Germinal center (tissue), 1 donor: ENCODE data around the gene LRP5.
A peak's percentile ranks its signal among the peaks of the same experiment; 100 is the strongest.

Experiments
- DNase-seq: peaks from one replicate; pipeline ENCODE4 v3.0.0; 2012; ENCODE audit warnings: mixed read lengths, low spot score

Gene LRP5

GRCh38 chr11:68312117-68312779 lies at the start of gene LRP5:
Gene LRP5 (plus strand): TSS chr11:68312591. CDS start chr11:68312715, 124 bp downstream.
- peak; percentile 50 for DNase-seq

DNA sequence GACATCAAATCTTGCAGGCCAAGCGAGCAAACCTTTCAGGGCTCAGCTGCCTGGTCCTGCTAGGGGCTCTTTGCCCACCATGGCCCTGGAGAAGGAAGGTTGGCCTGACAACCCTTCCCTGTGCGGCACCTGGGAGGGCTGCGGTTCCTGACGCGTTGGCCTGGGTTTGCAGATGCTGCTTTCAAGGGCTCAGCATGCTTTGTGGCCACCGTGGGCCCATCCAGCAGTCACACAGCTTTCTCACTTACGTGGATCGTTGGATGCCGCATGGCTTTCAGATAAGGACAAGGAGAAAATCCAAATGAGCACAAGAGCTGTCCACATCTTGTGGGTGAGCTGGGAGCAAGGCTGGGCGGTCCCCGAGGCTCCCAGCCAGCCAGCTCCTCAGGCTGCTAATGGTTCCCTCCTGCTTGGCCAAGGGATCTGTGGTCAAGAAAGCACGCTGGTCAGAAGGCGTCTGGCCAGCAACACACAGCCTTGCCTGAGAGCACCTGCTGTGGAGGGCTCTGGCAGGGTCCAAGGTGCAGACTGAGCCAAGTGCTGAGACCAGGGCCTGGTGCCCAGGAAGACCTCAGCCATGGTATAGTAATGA lies 48.9 kb upstream of the LRP5 start:
- no peak for DNase-seq

GRCh38 chr11:68264244-68264643 lies 48.1 kb upstream of the LRP5 start:
- no peak for DNase-seq

- DNase-seq, result no peak
Observed at GRCh38 chr11:68264741-68265540, 47.5 kb upstream of the LRP5 start.

- DNase-seq, result peak; percentile 56
Observed at GRCh38 chr11:68266121-68266891, 46.1 kb upstream of the LRP5 start.

DNA sequence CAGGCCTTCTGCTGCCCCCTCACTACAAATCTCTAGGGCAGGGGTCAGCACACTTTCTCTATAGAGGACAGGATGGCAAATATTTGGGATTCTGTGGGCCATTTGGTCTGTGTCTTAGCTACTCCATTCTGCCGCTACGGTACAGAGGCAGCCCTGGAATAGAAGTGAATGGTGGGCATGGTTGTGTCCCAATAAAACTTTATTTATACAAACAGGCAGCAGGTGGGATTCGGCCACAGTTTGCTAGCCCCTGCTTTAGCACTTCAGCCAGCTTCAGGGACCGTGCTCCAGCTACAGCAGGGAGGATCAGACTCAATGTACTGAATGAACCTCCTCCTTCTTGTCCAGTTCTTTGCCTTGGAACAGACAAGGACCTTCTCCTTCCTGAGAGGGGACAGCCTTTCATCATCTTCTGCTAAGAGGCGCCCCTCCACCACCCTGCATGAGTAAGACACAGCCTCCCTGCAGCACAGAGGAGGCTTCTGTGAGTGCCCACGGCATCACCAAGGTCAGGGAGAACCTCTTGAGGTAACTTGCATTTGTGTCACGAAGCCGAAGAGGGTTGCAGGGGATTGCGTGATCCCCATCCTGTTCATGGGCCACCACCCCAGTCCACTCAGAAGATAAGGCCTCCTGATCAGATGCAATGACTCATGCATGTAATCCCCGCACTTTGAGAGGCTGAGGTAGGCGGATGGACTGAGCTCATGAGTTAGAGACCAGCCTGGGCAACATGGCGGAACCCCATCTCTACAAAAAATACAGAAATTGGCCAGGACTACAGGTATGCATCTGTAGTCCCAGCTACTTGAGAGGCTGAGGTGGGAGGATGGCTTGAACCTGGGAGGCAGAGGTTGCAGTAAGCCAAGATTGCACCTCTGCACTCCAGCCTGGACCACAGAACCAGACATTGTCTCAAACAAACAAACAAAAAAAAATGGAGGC lies 45.2 kb upstream of the LRP5 start:
- no peak for DNase-seq

DNA sequence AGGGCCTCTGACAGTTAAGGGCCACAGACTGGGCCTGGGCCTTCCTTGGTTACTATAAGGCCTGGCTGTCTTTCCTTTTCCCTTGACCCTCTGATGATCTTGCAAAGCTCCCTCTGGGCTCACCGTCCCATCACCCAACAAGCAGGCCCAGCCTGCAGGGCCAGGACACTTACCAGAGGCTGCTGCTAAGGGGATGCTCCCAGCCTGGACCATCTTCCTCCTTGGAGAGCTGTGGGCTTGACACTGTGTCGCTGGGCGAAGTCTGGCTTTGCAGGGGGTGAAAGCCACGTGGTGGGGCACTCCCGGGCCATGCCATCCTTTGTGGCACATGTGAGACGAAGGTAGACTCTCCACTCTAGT lies 44.5 kb upstream of the LRP5 start:
- no peak for DNase-seq

DNA sequence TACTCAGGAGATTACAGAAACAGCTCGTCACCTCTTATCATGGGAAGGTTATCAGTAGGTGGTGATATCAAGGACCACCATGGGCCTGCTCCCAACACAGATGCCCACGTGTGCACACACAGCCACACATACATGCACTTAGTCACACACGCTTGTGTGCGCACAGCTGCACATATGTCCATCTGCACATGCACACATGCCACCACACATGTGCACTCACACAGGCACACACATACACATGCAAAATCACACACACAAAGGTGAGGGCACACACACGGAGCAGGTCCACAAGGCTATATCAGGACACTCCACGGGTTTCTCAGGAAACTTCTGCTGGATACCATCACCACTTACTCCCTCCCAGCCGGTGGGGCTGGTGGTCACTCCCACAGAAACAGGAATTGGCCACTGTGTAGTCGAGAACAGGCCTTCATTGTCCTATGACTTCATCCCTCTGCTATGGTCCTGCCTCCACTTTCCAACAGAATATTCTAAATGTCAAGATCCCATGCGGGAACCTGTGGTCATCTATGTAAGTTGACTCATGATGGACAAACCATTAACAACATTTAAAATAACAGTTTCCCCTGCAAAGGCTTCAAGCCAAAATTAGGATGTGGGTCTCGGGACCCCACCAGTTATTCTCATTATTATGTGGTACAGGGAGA lies 42.8 kb upstream of the LRP5 start:
- no peak for DNase-seq

DNA sequence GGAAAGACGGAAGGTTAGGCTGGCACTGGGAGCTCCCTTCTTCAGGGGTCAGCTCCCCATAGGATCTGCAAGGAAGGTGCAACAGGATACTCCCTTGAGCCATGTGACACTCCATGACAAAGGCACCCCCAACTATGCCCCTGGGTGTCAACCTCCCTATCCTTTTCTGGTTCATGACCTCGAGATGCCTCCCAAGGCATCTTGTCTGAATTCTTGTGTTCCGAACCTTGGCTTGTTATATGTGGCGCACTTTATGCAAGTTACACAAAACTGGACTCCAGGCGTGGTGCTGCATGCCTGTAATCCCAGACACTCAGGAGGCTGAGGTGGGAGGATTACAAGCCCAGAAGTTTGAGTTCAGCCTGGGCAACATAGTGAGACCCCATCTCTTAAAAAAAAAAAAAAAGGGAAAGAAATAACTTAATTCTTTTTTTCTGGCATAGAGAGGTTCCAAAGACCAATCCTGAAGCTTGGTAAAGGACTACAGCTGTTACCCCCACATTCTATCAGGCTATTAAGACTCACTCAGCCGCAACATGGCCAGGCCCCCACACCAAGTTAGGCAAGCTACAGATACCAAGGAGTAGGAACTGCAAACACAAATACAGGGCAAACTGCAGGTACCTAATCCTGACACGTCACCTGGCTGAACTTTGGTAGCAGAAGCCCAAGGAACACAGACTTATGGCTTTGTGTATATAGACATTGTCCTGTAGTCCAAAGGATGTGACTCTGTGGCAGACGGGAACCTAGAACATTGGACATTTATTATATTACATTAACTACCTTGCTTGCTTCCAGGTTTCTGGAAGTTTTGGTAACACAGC lies 42.0 kb upstream of the LRP5 start:
- DNase-seq, result no peak

- DNase-seq, result peak; percentile 83
Observed at GRCh38 chr11:68271023-68271780, 41.2 kb upstream of the LRP5 start.

DNA sequence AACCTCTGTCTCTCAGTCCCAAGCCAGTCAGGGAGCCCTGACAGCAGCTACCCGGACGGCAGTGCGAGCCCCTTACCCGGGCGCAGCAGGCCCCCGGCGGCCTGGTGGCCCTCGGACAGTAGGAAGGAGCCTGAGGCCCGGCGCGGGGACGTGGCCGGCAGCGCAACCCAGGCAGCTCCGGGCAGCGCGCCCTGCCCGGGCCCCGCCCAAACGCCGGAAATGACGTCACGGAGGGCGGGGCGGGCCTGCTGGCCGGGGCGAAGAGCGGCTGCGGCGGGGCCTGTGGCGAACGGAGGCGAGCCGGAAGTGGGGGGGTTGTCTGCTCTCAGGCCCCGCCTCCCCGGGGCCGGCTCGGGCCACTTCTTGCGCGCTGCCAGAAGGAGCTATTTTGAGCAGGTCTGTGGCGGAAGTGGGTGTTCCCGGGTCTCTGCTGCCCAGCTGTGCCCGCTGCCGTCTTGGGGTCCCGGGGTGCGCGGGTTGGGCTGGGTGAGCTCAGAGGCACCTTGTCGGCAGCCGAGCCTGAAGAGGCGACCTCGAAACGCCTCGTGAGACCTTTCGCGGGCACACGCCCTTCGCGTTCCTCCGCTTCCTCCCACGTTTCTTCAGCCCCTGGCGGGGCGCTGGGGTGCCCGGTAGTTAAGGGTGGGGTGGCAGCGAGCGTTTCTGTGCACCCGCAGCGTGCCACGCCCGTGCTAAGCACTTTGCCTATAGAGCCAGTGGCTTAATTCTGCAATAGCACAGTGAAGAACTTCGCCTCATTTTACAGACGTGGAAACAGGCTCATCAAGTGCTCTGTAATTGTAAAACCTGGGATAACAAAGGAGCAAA lies 40.4 kb upstream of the LRP5 start, which contains the start of gene C11orf24:
TSS of gene C11orf24 (minus strand) at position 193 of the 828 bp plus-strand sequence. CDS start 8,206 bp downstream, outside the sequence.
- peak; percentile 98 for DNase-seq

DNA sequence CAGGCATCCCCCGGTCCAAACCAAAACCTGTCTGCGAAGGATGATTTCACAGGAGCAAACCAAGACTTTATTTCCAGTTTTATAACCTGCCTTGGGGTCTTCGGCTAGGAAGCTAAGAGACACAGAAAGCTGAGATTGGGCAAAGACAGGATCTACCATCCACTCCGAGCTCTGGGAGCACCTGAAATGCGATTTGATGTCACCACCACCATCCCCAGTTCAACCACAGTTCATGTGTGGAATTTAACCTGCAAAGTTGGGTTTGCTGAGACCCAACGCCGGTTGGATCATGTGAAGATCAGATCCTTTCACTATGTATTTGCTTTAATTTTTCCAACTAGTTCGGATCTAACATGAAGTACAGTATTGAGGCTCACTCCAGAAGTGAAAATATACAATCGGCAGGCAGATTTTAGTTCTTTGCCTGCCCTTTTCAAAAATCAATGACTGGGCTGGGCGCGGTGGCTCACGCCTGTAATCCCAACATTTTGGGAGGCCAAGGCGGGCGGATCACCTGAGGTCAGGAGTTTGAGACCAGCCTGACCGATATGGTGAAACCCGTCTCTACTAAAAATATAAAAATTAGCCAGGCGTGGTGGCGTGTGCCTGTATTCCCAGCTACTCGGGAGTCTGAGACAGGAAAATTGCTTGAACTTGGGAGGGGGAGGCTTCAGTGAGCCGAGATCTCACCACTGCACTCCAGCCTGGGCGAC lies 39.2 kb upstream of the LRP5 start:
- DNase-seq, result no peak

GRCh38 chr11:68274306-68274705 lies 38.1 kb upstream of the LRP5 start:
- DNase-seq, result no peak

- no peak for DNase-seq
Observed at GRCh38 chr11:68275721-68276507, 36.5 kb upstream of the LRP5 start.

- no peak for DNase-seq
Observed at GRCh38 chr11:68276861-68277260, 35.5 kb upstream of the LRP5 start.

DNA sequence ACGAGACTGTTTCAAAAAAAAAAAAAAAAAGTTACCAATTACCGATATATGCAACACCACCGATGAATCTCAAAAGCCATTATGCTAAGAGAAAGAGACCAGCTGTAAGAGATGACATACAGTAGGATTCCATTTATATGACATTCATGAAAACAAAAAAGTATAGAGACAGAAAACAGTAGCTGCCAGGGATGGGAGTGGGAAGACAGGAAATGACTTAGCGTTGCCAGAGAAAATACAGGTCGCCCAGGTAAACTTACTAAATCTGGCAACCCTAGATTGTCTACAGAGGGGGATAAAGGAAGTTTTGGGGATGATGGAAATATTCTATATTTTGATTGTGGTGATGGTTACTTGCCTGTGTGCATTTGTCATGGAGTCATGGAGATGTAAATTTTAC lies 32.7 kb upstream of the LRP5 start:
- no peak for DNase-seq
